Caco-2 (cell line): ENCODE measurements around the gene ADNP. TPM values are rescaled to one million over a fixed set of nuclear protein-coding genes. Genes with fewer than 3 reads are reported as not detected.

Experiments
- BruUV-seq: library from RNA; stranded (reverse); fragments of 400-500 nt; replicated peaks from 2 replicates; lab custom pipeline; 2021; lab: Mats Ljungman, UMichigan
- CTCF ChIA-PET: fragments of 300-600 bp; sonication (Branson Sonifier 250); formaldehyde crosslinking; loops from one replicate; lab custom pipeline; 2022; ENCODE audit warnings: antibody characterized with exemption; lab: Charles Lee
- POLR2A ChIA-PET: fragments of 300-600 bp; sonication (Branson Sonifier 250); formaldehyde crosslinking; loops from one replicate; lab custom pipeline; 2022; ENCODE audit warnings: antibody characterized with exemption; lab: Charles Lee
- DNase-seq, 2 experiments: peaks; one replicate each; pipeline versions ENCODE4 v3.0.0 to v3.0.0-alpha.2; 2020 to 2022
- H3K27me3 ChIP-seq: replicated peaks from 2 replicates; pipeline ENCODE4 v1.6.0; 2011; ENCODE audit warnings: low read length; ENCODE audit not compliant: control insufficient read depth, insufficient read depth
- H3K36me3 ChIP-seq: 2 replicates; pipeline ENCODE4 v1.5.1; 2011; ENCODE audit warnings: low read length; ENCODE audit not compliant: control insufficient read depth, insufficient read depth
- H3K4me1 ChIP-seq: fragments of 250-450 bp; sonication (Bioruptor Pico); 2 replicates; pipeline ENCODE4 v1.5.1; 2020; ENCODE audit warnings: mild to moderate bottlenecking
- H3K4me3 ChIP-seq: 2 replicates; pipeline ENCODE4 v1.5.1; 2011; ENCODE audit warnings: low read depth, mild to moderate bottlenecking, control low read depth, low read length
- H3K9me3 ChIP-seq: fragments of 250-450 bp; sonication (Bioruptor Pico); 2 replicates; pipeline ENCODE4 v1.5.1; 2020; ENCODE audit warnings: mild to moderate bottlenecking, moderate library complexity
- H3K27ac Mint-ChIP-seq: one replicate; pipeline ENCODE4 v1.8.0; 2022; ENCODE audit warnings: mixed read lengths; ENCODE audit not compliant: unreplicated experiment
- H3K27me3 Mint-ChIP-seq: one replicate; pipeline ENCODE4 v1.8.0; 2022; ENCODE audit warnings: mixed read lengths; ENCODE audit not compliant: insufficient read depth, unreplicated experiment
- H3K36me3 Mint-ChIP-seq: one replicate; pipeline ENCODE4 v1.8.0; 2022; ENCODE audit warnings: mild to moderate bottlenecking, mixed read lengths; ENCODE audit not compliant: insufficient read depth, unreplicated experiment
- H3K4me1 Mint-ChIP-seq: one replicate; pipeline ENCODE4 v1.8.0; 2022; ENCODE audit warnings: low read depth, mixed read lengths; ENCODE audit not compliant: unreplicated experiment
- H3K4me3 Mint-ChIP-seq: one replicate; pipeline ENCODE4 v1.8.0; 2022; ENCODE audit warnings: mild to moderate bottlenecking, moderate library complexity, mixed read lengths; ENCODE audit not compliant: unreplicated experiment
- H3K9me3 Mint-ChIP-seq: one replicate; pipeline ENCODE4 v1.8.0; 2022; ENCODE audit warnings: mixed read lengths; ENCODE audit not compliant: unreplicated experiment
- intact Hi-C: fragments of 100-400 bp; cut with micrococcal nuclease; formaldehyde crosslinking; loops from one replicate; pipeline ENCODE4 v1.10.0; 2022; ENCODE audit not compliant: unreplicated experiment
- total RNA-seq: library from RNA; stranded (reverse); gene quantifications from 2 replicates; pipeline ENCODE4 v1.2.3, GENCODE V29; 2022
- TF ChIP-seq, protein P1 (sequence below), 2 experiments: fragments of 200-600 bp in 1 of 2; IDR thresholded peaks; 1 replicate in 1 of 2; 2 replicates in 1 of 2; pipeline versions ENCODE4 v1.5.1 to v1.8.0; 2011 to 2022; ENCODE audit warnings: antibody characterized with exemption in 1 of 2, control low read depth in 1 of 2, inconsistent platforms in 1 of 2, low read depth in 1 of 2, low read length in 1 of 2, mild to moderate bottlenecking in 1 of 2, moderate library complexity in 1 of 2; ENCODE audit not compliant: insufficient read depth in 1 of 2, severe bottlenecking in 1 of 2, unreplicated experiment in 1 of 2

The ADNP gene
- total RNA-seq, 1 experiment from 2014 or later, result 154 TPM

DNA sequence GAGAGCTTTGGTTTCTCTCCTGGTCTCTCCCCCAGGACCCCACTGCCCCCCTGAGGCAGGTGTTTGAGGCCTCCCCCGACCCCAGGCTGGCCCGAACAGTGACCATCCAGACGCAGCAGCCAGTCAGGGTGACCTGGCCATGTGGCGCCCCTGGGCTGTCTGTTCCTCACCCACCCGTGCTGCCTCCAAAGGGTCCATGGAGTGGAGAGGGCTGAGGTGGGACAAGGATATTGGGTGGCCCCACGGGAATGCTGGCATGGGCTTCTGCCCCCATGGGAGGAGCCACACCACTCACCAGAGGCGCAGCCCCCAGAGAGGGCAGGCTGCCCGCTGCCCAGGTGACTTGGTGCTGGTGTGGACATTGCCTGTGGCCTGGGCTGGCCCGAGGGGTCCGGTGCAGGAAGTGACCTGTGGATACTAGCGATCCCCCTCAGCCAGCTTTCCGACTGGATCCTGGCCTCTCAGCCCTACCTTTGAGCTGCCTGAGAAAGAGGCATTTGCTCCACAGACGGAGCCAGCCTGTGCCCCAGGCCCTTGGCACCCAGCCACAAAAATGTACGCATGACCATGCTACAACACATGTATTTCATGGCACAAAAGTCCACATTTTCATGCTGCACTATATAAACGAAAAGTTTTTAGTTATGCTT lies 85.5 kb downstream of the ADNP start:
- intact Hi-C loops, result no loop called here
- Histone ChIP-seq H3K4me3 (no peak overlapping the region), H3K27me3 (no peaks in the 10 kb centered on the region), H3K36me3 (0 out of 2 replicates have a peak, but pooled peaks cover 1% of the 10 kb centered on the region), H3K4me1 (no peaks in the 10 kb centered on the region), H3K9me3 (no peaks in the 10 kb centered on the region)
- ChIA-PET POLR2A (no interaction called here), CTCF (interaction anchor here (0.7 to 1.1 kb wide), 2 partner anchors 51 kb away, joined by 3 to 6 read pairs; partner anchors contain the start of gene BCAS4)
- Mint-ChIP-seq H3K36me3 (no peaks in the 10 kb centered on the region), H3K9me3 (no peaks in the 10 kb centered on the region), H3K4me3 (no peak overlapping the region), H3K4me1 (no peaks in the 10 kb centered on the region), H3K27me3 (no peaks in the 10 kb centered on the region), H3K27ac (no peak overlapping the region)
- TF ChIP-seq, protein P1, sequence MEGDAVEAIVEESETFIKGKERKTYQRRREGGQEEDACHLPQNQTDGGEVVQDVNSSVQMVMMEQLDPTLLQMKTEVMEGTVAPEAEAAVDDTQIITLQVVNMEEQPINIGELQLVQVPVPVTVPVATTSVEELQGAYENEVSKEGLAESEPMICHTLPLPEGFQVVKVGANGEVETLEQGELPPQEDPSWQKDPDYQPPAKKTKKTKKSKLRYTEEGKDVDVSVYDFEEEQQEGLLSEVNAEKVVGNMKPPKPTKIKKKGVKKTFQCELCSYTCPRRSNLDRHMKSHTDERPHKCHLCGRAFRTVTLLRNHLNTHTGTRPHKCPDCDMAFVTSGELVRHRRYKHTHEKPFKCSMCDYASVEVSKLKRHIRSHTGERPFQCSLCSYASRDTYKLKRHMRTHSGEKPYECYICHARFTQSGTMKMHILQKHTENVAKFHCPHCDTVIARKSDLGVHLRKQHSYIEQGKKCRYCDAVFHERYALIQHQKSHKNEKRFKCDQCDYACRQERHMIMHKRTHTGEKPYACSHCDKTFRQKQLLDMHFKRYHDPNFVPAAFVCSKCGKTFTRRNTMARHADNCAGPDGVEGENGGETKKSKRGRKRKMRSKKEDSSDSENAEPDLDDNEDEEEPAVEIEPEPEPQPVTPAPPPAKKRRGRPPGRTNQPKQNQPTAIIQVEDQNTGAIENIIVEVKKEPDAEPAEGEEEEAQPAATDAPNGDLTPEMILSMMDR (IDR thresholded peaks at IDR 0.05; ENCODE audit: insufficient read depth in 1 of 2, low read depth in 1 of 2, low read length in 1 of 2, severe bottlenecking in 1 of 2, unreplicated experiment in 1 of 2), result no peak
- BruUV-seq, result no TSS peak
- no peak for DNase-seq

- Histone ChIP-seq H3K4me3 (no peak overlapping the region), H3K36me3 (0 out of 2 replicates have a peak, but pooled peaks cover 1% of the 10 kb centered on the region), H3K27me3 (no peaks in the 10 kb centered on the region), H3K4me1 (no peaks in the 10 kb centered on the region), H3K9me3 (no peaks in the 10 kb centered on the region)
- TF ChIP-seq, protein P1 (IDR thresholded peaks at IDR 0.05; ENCODE audit: insufficient read depth in 1 of 2, low read depth in 1 of 2, low read length in 1 of 2, severe bottlenecking in 1 of 2, unreplicated experiment in 1 of 2), result no peak
- CTCF ChIA-PET, result no interaction called here
- BruUV-seq, result no TSS peak
- Mint-ChIP-seq H3K4me3 (no peak overlapping the region), H3K27ac (no peak overlapping the region), H3K9me3 (no peaks in the 10 kb centered on the region), H3K27me3 (no peaks in the 10 kb centered on the region), H3K4me1 (no peaks in the 10 kb centered on the region), H3K36me3 (no peaks in the 10 kb centered on the region)
- POLR2A ChIA-PET, result no interaction called here
- intact Hi-C loops, result no loop called here
- DNase-seq, result no peak
Observed at GRCh38 chr20:50844430-50845100, 86.7 kb downstream of the ADNP start.

DNA sequence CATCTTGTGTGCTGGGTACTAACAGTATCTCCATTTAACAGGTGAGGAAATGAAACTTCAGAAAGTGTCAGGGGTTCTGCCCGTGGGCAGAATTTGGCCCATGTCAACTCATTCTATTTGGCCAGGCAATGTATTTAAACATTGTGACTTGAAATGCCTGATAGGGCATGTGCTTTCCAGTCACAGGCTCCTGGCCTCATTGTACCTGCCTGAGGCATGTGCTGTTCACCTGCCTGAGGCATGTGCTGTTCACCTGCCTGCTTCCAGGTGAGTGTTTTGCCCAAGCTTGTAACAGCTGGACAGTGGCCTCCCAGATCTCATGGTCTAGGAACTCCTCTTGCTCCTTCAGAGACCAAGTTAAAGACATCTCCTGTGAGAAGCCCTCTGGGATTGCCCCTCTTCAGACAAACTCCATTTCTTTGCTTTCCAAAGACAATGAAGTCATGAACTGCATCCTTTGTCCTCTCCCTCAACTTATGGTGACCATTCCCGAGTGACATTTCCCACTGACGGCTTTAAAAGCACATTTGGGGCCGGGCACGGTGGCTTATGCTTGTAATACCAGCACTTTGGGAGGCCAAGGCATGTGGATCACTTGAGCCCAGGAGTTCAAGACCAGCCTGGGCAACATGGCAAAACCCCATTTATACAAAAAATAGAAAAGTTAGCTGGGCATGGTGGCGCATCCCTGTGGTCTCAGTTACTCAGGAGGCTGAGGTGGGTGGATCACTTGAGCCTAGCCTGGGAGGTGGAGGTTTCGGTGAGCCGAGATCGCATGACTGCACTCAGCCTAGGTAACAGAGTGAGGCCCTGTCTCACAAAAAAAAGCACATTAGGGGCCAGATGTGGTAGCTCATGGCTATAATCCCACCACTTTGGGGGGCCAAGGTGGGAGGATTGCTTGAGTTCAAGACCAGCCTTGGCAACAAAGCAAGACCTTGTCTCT lies 87.6 kb downstream of the ADNP start:
- Mint-ChIP-seq H3K36me3 (no peaks in the 10 kb centered on the region), H3K27ac (no peak overlapping the region), H3K4me1 (peaks cover 5% of the 10 kb centered on the region), H3K4me3 (no peak overlapping the region), H3K9me3 (no peaks in the 10 kb centered on the region), H3K27me3 (no peaks in the 10 kb centered on the region)
- TF ChIP-seq, protein P1 (IDR thresholded peaks at IDR 0.05; ENCODE audit: insufficient read depth in 1 of 2, low read depth in 1 of 2, low read length in 1 of 2, severe bottlenecking in 1 of 2, unreplicated experiment in 1 of 2), result no peak
- Histone ChIP-seq H3K27me3 (no peaks in the 10 kb centered on the region), H3K9me3 (no peaks in the 10 kb centered on the region), H3K4me1 (no peaks in the 10 kb centered on the region), H3K36me3 (0 out of 2 replicates have a peak, but pooled peaks cover 1% of the 10 kb centered on the region), H3K4me3 (no peak overlapping the region)
- intact Hi-C loops, result no loop called here
- CTCF ChIA-PET, result no interaction called here
- DNase-seq, result no peak
- POLR2A ChIA-PET, result no interaction called here
- no TSS peak for BruUV-seq
